DMS114 treated with DMSO at 0.1 percent for 48 hours (cell line): ENCODE data around the gene SAMD11.

Experiments
- DNase-seq: peaks from one replicate; lab custom pipeline; 2025; ENCODE audit not compliant: unreplicated experiment; lab: John Stamatoyannopoulos, UW

SAMD11 gene

GRCh38 chr1:992362-992761 lies 68.6 kb downstream of the SAMD11 start:
- no peak for DNase-seq

GRCh38 chr1:993379-993995 lies 69.8 kb downstream of the SAMD11 start:
- DNase-seq = no peak
